Umbilical cord (tissue), 2 donors: ENCODE measurements around the gene PARD3B. TPM values are rescaled to one million over a fixed set of nuclear protein-coding genes. Genes with fewer than 3 reads are reported as not detected.
"Not testable (repeated sequence)": the region's sequence is repeated elsewhere in the genome, so short reads cannot be mapped to it uniquely, and the experiment has no call there.

Experiments used
- DNase-seq: peaks from one replicate; pipeline ENCODE4 v3.0.0-alpha.2; 2015; ENCODE audit warnings: low spot score
- total RNA-seq: library from RNA; depleted of rRNA; stranded (reverse); fragments of >200 nt; gene quantifications from one replicate; pipeline ENCODE4 v1.2.3, GENCODE V29; 2014; ENCODE audit warnings: low replicate concordance; ENCODE audit not compliant: insufficient read depth

PARD3B gene
- total RNA-seq, 1 donor from 2014 or later: 27.7 TPM

- DNase-seq: no peak
Measured at GRCh38 chr2:205460217-205460616, 914.9 kb downstream of the PARD3B start.

DNA sequence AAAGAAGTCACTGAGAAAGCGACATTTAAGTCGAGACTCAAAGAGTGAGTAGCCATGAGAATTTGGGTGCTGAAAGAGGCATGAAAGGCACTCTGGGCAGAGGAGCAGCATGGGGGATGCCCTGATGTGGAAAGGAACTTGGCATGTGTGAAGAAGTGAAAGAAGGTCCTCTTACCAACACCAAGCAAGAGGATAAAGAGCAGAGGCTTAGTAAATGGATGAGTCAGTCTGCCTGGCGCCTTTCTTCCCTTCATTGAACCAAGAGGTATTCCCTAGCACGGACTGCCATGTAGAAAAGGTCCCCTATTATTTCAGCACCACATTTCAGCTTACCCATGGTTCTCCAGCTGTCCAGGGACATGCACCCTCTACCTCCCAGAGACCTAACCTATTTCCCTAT lies 915.9 kb downstream of the PARD3B start:
- DNase-seq: no peak

DNA sequence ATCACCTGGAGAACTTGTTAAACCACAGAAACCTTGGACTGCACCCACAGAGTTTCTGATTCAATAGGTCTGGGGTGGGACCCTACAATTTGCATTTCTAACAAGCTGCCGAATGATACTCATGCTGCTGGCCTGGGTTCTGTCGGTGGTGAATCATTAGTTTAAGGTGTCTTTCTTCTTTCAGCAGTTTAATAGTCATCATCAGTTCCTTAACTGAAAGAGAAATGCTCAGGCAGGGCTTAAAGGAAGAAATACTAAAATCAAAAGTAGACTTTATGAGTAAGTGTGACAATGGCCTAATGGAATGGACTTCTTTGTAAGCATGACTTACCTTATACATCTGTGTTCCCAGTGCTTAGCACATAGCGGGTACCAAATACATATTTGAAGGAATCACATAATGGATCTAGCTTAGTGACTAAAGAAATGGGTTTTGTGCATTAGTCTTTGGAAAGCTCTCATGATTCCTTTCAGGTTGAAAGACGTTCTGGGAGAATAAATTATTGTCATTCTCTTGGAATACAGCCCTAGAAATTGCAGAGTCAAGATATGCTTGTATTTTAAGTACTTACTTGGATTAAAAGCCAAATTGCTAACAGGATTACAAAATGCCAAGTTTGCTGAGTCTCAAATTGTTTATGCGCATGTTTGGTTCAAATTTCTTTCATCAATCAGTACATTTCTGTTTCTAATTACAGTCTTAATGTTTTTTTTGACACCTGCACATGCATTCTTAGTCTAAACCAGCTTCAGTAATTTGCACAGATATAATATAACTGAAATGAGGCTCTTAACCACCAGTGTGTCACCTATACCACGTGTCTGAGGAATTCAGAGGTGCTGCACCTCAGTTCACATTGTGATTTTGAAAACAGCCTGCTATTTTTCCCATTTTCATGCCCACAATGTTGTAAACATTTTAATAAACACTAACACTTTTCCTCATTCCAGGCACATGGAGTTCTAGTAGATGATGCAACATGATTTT lies 916.7 kb downstream of the PARD3B start:
- DNase-seq: no peak

DNA sequence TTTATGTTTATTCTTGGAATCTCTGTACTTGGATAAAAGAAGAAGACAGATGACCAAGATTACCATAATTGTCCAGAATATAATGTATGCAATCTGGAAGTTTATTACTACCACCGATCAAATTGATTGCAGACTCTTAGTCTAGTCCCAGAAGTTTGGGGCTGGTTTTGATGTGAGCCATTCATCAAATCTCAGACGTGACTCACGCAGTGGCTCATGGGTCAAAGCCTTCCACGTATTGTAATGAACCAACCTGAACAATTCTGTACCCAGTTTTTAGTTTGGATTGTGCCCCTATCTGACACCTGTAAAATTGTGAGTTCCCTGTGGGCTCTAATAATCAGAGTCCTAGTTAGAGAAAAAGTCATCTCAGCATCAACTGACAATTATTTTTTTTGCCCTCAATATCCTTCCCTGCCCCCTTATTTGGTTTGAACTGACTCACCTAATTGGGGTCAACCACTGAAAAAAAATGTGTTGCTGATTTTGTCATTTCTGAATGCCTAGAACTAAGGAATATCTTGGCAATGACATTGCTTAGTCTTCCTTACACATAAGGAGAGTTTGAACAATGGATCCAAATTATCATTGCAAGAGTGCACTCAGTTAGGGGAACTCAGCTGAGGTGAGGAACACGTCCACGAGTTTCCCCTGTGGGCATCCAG lies 917.5 kb downstream of the PARD3B start:
- no peak for DNase-seq

- no peak for DNase-seq
Measured at GRCh38 chr2:205463466-205464025, 918.3 kb downstream of the PARD3B start.

GRCh38 chr2:205464681-205465080 lies 919.4 kb downstream of the PARD3B start:
- no peak for DNase-seq

DNA sequence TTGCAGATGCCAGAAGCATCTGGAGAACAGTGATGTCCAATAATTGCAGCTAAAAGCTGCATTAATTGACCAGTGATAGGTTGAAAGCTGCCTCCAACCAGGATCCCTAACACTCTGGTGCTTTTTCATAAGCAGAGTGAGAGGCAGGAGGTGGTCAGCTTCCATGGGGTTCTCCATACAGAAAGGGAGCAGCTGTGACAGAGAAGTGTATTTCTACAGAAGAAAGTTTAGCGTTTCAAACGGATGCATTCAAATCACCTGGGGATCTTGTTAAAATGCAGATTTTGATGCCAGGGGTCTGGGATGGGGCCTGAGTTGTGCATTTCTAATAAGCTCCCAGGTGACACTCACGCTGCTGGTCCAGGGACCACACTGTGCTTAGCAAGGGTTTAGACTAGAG lies 920.5 kb downstream of the PARD3B start:
- DNase-seq: no peak

GRCh38 chr2:205471776-205472175 lies 926.5 kb downstream of the PARD3B start:
- no peak for DNase-seq

DNA sequence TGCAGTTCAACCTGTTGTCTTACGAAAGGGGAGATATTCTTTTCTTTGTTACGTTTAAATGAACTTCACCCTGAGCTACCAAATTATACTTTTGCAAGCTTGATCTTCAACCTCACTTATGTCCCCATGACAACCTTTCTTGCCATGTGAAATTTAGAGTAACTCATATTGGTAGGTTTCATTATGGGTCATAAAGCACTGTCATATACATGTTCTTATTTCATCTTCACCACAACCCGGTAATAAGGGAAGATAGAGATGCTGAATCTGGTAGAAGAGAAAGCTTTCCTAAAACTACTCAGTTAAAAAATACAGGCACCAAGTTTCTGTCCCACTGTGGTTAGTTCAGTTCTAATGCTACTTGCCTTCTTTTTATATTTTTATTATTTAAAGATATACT lies 928.5 kb downstream of the PARD3B start:
- no peak for DNase-seq

DNA sequence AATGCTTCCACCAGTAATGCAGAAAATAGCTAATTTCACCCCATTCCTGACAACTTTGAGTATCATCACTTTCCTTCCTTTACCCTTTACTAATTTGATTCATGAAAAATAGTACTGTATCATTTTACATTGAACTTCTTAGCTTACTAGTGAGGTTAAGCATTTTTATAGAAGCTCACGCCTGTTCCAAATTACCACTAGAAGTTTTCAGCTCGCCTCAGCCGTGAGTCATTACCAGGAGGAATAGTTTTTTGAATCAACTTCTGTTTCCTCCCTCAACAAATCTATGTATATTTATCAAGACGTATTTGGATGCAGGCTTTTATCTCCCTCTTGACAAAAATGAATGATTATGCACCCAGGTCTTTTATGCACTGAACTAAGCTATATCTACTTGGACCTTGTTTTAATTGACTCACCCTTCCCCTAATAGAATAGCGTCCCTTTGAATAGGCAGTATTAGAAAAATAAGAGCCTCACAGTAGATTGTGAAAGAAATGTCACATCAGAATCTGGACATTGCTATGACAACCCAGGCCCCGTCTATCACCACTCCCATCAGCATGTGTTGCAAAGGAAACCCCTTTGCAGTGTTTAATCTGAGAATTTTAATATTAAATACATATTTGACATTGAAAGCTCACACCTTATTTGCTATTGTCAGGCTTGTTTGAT lies 929.6 kb downstream of the PARD3B start:
- DNase-seq: peak; percentile 42

DNA sequence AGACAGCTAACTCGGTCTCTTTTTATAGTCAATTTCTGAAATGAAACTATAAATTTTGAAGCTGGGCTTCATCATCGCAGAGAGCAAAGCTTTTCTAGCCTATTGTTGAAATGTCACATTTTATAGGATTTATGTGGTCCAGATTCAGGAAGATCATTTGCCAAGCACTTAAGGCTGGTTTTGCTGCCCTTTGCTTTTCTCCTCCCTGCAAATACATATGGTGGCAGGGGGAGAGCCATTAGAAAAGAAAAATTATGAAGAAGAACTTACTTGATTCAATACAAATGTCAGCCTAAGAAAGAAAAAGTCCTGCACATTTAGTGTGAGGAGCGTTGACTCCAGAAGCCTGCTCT lies 930.1 kb downstream of the PARD3B start:
- DNase-seq: no peak

GRCh38 chr2:205477016-205477705 lies 931.9 kb downstream of the PARD3B start:
- peak; percentile 25 for DNase-seq

DNA sequence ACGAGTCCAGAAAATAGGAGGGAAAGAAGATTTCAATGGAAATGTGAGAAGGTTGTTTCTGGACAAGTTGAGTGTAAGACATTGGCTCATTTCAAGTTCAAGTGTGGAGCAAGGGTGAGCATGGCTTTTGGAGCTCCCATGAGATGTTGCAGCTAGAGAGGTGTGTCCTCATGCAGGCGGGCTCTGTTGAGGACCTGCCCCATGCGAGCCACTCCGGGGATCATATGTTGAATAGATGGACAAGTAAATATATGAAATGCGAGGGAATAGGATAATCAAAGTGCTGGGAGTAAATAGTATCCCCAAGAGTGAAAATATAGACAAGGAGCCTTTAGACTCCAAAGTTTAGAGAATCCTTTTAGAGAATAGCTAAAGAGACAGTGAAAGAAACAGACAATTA lies 936.6 kb downstream of the PARD3B start:
- no peak for DNase-seq

DNA sequence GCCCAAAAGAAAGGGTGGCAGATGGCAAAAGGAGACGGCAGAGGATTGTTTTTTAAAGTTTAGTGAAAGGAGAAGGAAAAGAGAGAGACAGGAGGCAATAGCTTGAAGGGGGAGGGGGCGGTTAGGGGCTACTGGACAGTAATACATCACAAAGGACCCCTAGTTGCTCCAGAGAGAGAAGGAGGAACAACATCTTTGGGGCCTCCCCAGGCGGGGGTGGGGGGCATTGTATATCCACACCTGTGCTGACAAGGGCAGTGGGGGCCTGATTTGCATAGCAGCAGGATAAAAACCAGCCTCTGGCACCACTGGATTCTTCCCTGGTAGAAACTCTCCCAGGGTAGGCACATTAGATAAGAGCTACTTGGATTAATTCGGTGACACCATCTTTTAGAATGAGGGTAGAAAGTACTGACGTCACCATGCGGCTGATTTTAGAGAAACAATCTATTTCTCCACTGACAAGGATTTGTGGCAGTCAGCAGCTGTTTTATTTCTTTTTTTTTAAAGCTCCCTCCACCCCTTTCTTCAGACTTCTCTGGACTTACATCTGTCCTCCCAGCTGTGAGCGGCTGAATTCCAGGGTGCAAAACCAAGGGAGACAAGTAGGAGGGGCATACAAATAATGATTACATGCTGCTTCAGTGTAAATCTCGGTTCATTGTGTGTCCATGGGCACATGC lies 937.3 kb downstream of the PARD3B start:
- peak; percentile 74 for DNase-seq

DNA sequence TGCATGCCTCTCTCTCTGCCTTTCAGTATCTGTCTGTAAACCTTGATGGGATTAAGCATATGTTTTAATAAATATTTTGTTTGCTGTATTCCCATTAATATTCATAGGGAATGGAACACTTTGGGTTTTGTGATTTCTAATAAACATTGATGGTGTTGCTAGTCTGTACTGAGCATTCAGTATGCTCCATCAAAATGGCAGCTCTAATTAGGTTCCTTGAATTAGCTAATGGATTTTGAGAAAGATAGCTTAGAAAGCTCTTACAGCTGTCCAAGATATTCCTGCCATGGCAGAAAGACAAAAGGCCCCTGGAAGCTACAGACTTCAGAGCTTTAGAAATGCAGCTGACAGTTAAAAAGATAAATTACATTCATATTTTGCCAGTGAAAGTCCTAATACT lies 937.8 kb downstream of the PARD3B start:
- DNase-seq: peak; percentile 28

DNA sequence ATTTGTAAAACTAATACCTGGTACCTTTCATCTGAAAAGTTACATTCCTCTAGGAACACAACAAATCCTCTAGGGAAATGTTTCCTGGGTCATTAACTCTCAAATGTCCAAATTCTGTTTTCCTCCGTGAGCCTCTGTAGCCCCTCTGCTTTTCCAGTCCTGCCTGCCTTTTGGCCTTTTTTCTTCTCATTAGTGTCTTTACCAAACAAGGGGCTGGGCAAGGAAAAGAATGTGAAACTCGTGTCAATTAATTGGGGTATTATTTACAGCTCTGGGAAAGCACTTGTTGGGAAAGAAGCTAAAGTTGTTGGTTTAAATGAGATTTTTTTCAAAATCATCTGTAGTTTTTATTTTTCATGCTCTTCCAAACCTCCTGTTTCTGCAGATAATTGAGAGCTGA lies 938.9 kb downstream of the PARD3B start:
- no peak for DNase-seq

DNA sequence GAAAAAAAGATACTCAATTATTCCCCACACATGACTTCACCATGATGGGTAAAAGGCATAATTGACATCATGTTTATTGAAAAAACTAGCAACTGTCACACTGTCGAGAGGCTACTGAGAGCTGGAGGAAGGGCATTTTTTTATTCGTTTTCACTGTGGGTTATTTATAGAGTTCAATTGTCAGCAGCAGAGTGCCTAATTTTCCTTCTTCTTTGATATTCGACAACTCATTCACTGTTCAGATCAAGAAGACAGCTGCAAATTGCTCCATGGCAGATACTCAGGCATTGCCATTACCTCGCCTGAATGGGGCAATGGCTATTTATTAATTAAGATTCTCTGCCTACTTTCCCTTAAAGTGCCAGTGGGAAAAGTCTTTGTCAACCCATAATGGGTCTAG lies 939.5 kb downstream of the PARD3B start:
- DNase-seq: no peak

GRCh38 chr2:205493528-205493927 lies 948.3 kb downstream of the PARD3B start:
- not testable (repeated sequence) for DNase-seq

DNA sequence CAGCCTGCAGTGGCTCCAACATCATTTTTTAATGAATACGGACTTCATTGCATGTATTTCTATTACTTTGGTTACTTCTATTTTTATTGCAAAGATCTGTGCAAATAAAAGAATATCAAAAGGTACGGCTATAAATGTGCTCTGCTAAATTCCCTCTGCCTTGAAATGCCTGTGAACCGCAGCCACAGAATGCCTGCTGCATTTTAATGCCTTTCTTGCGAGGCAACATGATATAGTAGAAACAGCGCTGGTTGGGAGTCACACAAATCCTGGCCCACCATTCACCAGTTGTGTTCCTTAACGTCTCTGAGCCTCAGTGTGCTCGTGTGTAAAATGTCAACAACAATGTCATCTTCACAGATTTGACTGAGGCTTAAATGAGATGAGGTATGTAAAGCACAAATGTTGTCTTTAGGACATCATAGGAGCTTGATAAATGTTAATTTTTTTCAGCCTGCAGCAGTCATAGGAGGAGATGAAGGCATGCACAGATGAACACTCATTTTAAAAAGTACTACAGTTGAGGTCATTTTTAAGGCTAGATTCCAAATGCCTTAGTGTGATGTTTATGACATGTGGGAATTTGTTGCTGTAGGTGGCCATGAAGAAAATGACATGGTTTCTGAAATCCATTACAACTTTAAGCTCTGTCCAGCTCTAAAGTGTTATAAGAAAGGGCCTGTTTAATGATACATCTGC lies 949.4 kb downstream of the PARD3B start:
- peak; percentile 46 for DNase-seq

DNA sequence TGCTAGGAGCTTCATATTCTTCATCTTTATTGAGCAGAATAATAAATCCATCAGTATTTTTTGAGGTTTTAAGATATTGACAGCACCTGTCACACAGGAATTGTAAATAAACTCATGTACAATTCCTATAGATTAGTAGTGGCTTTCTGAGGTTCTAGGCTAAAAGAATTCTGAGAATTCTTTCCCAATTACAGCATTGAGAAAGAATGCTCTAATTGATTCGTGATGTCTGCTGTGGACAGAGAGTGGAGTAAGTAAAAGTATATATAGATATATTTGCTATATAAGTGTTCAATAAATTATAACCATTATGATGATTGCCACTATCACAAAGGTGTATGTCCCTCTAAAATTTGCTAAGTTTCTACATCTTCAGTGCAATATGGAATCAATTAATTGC lies 950.5 kb downstream of the PARD3B start:
- no peak for DNase-seq
